HG02885 (cell line): Measurements from ENCODE around the gene GCDH.
"Not testable (repeated sequence)": the region's sequence is repeated elsewhere in the genome, so short reads cannot be mapped to it uniquely, and the experiment has no call there.

Experiments
- ATAC-seq: cut with Tn5 transposase; IDR thresholded peaks from one replicate; pipeline ENCODE4 v1.9.1; 2021; ENCODE audit warnings: mild to moderate bottlenecking; ENCODE audit not compliant: unreplicated experiment, poor library complexity

GCDH gene

GRCh38 chr19:12890787-12891552, at the start of gene GCDH:
GCDH (plus strand) TSS chr19:12891160; CDS start chr19:12891305, 145 bp downstream.
- peak; percentile 93 for ATAC-seq

GRCh38 chr19:12842511-12842910, 48.4 kb upstream of the GCDH start:
- ATAC-seq, result no peak

- ATAC-seq, result no peak
These were observed 47.6 kb upstream of the GCDH start for GRCh38 chr19:12843328-12843727.

- ATAC-seq, result no peak
These were observed 46.8 kb upstream of the GCDH start for GRCh38 chr19:12843999-12844732.

- not testable (repeated sequence) for ATAC-seq
These were observed 44.3 kb upstream of the GCDH start for GRCh38 chr19:12846613-12847012.

- peak; percentile 69 for ATAC-seq
These were observed 43.5 kb upstream of the GCDH start for GRCh38 chr19:12847159-12848139.

- ATAC-seq, result no peak
These were observed 34.3 kb upstream of the GCDH start for GRCh38 chr19:12856653-12857052.

GRCh38 chr19:12858041-12858928, 32.7 kb upstream of the GCDH start:
- ATAC-seq, result no peak

- no peak for ATAC-seq
These were observed 31.4 kb upstream of the GCDH start for GRCh38 chr19:12859546-12859945.

GRCh38 chr19:12864143-12864542, 26.8 kb upstream of the GCDH start:
- ATAC-seq, result no peak

- no peak for ATAC-seq
These were observed 25.9 kb upstream of the GCDH start for GRCh38 chr19:12864721-12865715.

GRCh38 chr19:12865746-12866415, 25.1 kb upstream of the GCDH start:
- no peak for ATAC-seq

GRCh38 chr19:12866416-12867119, 24.4 kb upstream of the GCDH start:
- no peak for ATAC-seq

- ATAC-seq, result no peak
These were observed 23.6 kb upstream of the GCDH start for GRCh38 chr19:12867120-12868099.

GRCh38 chr19:12868540-12869112, 22.3 kb upstream of the GCDH start:
- ATAC-seq, result no peak

- no peak for ATAC-seq
These were observed 19.3 kb upstream of the GCDH start for GRCh38 chr19:12871681-12872080.
